OCI-LY7 (cell line): ENCODE measurements around the gene OGFOD3.

Experiments
- EZH2phosphoT487 ChIP-seq: fragments of 200-600 bp; sonication (generic); IDR thresholded peaks from 2 replicates; pipeline ENCODE4 v1.6.1; 2018; ENCODE audit warnings: low read depth, borderline replicate concordance, mild to moderate bottlenecking, mixed run types, antibody characterized with exemption, low read length, moderate library complexity, mixed read lengths
- TF ChIP-seq, protein P1 (sequence below): fragments of 200-600 bp; sonication (generic); conservative IDR thresholded peaks from 2 replicates; pipeline ENCODE4 v1.5.1; 2014; ENCODE audit warnings: mild to moderate bottlenecking, antibody characterized with exemption, low read length, moderate library complexity, mixed read lengths

GRCh38 chr17:82440469-82440981 lies 22.1 kb upstream of the OGFOD3 start:
- TF ChIP-seq, protein P1, sequence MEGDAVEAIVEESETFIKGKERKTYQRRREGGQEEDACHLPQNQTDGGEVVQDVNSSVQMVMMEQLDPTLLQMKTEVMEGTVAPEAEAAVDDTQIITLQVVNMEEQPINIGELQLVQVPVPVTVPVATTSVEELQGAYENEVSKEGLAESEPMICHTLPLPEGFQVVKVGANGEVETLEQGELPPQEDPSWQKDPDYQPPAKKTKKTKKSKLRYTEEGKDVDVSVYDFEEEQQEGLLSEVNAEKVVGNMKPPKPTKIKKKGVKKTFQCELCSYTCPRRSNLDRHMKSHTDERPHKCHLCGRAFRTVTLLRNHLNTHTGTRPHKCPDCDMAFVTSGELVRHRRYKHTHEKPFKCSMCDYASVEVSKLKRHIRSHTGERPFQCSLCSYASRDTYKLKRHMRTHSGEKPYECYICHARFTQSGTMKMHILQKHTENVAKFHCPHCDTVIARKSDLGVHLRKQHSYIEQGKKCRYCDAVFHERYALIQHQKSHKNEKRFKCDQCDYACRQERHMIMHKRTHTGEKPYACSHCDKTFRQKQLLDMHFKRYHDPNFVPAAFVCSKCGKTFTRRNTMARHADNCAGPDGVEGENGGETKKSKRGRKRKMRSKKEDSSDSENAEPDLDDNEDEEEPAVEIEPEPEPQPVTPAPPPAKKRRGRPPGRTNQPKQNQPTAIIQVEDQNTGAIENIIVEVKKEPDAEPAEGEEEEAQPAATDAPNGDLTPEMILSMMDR, result no peak
- TF ChIP-seq EZH2phosphoT487, result no peak
